HCT116 (cell line): ENCODE data around the gene CCDC8.

ENCODE experiments used
- CBX3 ChIP-seq: IDR thresholded peaks from 2 replicates; pipeline ENCODE4 v1.6.1; 2012; ENCODE audit warnings: low read depth
- CTCF ChIP-seq, 3 experiments: fragments of 200-600 bp in 1 of 3; sonication (generic) in 1 of 3; IDR thresholded peaks in 2 of 3; conservative IDR thresholded peaks in 1 of 3; 2 replicates each; pipeline ENCODE4 v1.5.1; 2012 to 2017; ENCODE audit warnings: low read depth in 2 of 3, low read length in 2 of 3, antibody characterized with exemption in 1 of 3, borderline replicate concordance in 1 of 3, control low read depth in 1 of 3, mild to moderate bottlenecking in 1 of 3, mixed read lengths in 1 of 3, mixed run types in 1 of 3, moderate library complexity in 1 of 3; ENCODE audit not compliant: insufficient read depth in 1 of 3
- EZH2 ChIP-seq: fragments of 200-600 bp; sonication (generic); IDR thresholded peaks from 2 replicates; pipeline ENCODE4 v1.6.1; 2017; ENCODE audit warnings: antibody characterized with exemption, mixed run types
- EZH2phosphoT487 ChIP-seq: fragments of 200-600 bp; IDR thresholded peaks from 2 replicates; pipeline ENCODE4 v1.6.1; 2018; ENCODE audit warnings: antibody characterized with exemption, borderline replicate concordance
- POLR2A ChIP-seq: IDR thresholded peaks from 2 replicates; pipeline ENCODE4 v1.7.0; 2011; ENCODE audit warnings: borderline replicate concordance; ENCODE audit not compliant: insufficient read depth, insufficient read length; ENCODE audit errors: extremely low read depth
- POLR2AphosphoS5 ChIP-seq: IDR thresholded peaks from 2 replicates; pipeline ENCODE4 v1.6.1; 2011; ENCODE audit warnings: mild to moderate bottlenecking, low read depth, low read length, moderate library complexity
- RAD21 ChIP-seq: IDR thresholded peaks from 2 replicates; pipeline ENCODE4 v1.6.1; 2012; ENCODE audit warnings: low read depth, mild to moderate bottlenecking
- SP1 ChIP-seq: IDR thresholded peaks from 2 replicates; pipeline ENCODE4 v1.6.1; 2012; ENCODE audit warnings: low read depth
- TCF7L2 ChIP-seq: IDR thresholded peaks from 2 replicates; pipeline ENCODE4 v1.7.0; 2011; ENCODE audit warnings: borderline replicate concordance, inconsistent platforms; ENCODE audit not compliant: insufficient read depth, insufficient read length; ENCODE audit errors: extremely low read depth
- ZNF274 ChIP-seq: fragments of 200-500 bp; sonication (Bioruptor generic); IDR thresholded peaks from 2 replicates; pipeline ENCODE4 v1.6.1; 2014; ENCODE audit warnings: mild to moderate bottlenecking, low read depth, low read length, inconsistent platforms
- TF ChIP-seq, protein P1 (sequence below): IDR thresholded peaks from 2 replicates; pipeline ENCODE4 v1.6.1; 2012
- TF ChIP-seq, protein P2 (sequence below): IDR thresholded peaks from 2 replicates; pipeline ENCODE4 v1.6.1; 2012; ENCODE audit warnings: low read depth

DNA sequence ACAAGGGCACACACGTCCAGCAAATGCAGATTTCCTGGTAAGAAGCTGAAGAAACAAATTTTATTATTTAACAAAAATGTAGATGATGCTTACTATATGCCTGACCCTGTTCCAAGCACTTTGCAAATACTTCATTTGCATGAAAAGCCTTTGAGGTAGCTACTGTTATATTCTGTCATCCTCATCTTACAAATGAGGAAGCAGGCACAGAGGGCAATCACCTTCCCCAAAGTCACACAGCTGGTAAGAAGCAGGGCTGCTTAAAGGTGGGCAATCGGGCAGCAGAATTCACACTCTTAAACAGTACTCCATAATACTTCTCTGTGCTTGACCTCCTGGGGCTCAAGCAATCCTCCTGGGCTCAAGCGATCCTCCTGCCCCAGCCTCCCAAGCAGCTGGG, 33.6 kb upstream of the CCDC8 start:
- TF ChIP-seq CBX3 (no peak), CTCF (IDR thresholded peaks at IDR 0.05 in 2 of 3, conservative IDR thresholded peaks at IDR 0.05 in 1 of 3; ENCODE audit: borderline replicate concordance in 1 of 3, insufficient read depth in 1 of 3, low read depth in 2 of 3, low read length in 2 of 3) (no peak), POLR2A (no peak), ZNF274 (no peak), POLR2AphosphoS5 (no peak), TCF7L2 (no peak), SP1 (no peak), EZH2phosphoT487 (no peak), EZH2 (no peak), RAD21 (no peak)
- TF ChIP-seq, protein P1, sequence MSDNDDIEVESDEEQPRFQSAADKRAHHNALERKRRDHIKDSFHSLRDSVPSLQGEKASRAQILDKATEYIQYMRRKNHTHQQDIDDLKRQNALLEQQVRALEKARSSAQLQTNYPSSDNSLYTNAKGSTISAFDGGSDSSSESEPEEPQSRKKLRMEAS: no peak
- TF ChIP-seq, protein P2, sequence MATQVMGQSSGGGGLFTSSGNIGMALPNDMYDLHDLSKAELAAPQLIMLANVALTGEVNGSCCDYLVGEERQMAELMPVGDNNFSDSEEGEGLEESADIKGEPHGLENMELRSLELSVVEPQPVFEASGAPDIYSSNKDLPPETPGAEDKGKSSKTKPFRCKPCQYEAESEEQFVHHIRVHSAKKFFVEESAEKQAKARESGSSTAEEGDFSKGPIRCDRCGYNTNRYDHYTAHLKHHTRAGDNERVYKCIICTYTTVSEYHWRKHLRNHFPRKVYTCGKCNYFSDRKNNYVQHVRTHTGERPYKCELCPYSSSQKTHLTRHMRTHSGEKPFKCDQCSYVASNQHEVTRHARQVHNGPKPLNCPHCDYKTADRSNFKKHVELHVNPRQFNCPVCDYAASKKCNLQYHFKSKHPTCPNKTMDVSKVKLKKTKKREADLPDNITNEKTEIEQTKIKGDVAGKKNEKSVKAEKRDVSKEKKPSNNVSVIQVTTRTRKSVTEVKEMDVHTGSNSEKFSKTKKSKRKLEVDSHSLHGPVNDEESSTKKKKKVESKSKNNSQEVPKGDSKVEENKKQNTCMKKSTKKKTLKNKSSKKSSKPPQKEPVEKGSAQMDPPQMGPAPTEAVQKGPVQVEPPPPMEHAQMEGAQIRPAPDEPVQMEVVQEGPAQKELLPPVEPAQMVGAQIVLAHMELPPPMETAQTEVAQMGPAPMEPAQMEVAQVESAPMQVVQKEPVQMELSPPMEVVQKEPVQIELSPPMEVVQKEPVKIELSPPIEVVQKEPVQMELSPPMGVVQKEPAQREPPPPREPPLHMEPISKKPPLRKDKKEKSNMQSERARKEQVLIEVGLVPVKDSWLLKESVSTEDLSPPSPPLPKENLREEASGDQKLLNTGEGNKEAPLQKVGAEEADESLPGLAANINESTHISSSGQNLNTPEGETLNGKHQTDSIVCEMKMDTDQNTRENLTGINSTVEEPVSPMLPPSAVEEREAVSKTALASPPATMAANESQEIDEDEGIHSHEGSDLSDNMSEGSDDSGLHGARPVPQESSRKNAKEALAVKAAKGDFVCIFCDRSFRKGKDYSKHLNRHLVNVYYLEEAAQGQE: no peak
